Hepatocyte (in vitro differentiated cells): ENCODE data around the gene PTPN4.

ENCODE experiments used
- CTCF ChIP-seq: fragments of 200-600 bp; sonication (generic); IDR thresholded peaks from 2 replicates; pipeline ENCODE4 v1.5.1; 2016; ENCODE audit warnings: antibody characterized with exemption, mild to moderate bottlenecking; ENCODE audit not compliant: poor library complexity
- EZH2 ChIP-seq: fragments of 200-600 bp; sonication (generic); IDR thresholded peaks from 2 replicates; pipeline ENCODE4 v1.6.1; 2016; ENCODE audit warnings: antibody characterized with exemption, mild to moderate bottlenecking, borderline replicate concordance

- TF ChIP-seq CTCF (no peak), EZH2 (no peak)
Measured at GRCh38 chr2:119731983-119732382, 27.7 kb upstream of the PTPN4 start.
